SK-MEL-5 (cell line): ENCODE results near the gene ACHE. TPM values are rescaled to one million over a fixed set of nuclear protein-coding genes. Genes with fewer than 3 reads are reported as not detected.
"Not testable (repeated sequence)": the region's sequence is repeated elsewhere in the genome, so short reads cannot be mapped to it uniquely, and the experiment has no call there.

Experiments used
- DNase-seq: peaks from one replicate; pipeline ENCODE4 v3.0.0-alpha.2; 2016; ENCODE audit warnings: low read depth, low spot score
- in situ Hi-C: cut with HindIII; loops from 2 replicates; pipeline ENCODE4 v1.10.0; 2016; ENCODE audit warnings: low sequenced_read_pairs, high pct_unique_total_duplicates, low pct_unique_long_range_greater_than_20kb
- polyA plus RNA-seq, 2 experiments: library from polyadenylated mRNA; depleted of rRNA; stranded (reverse); fragments of >200 nt; gene quantifications; 2 replicates each; pipeline ENCODE4 v1.2.3, GENCODE V29; 2015
- total RNA-seq: library from RNA; depleted of rRNA; stranded (reverse); fragments of >200 nt; shearing (Covaris generic); gene quantifications from 2 replicates; pipeline ENCODE4 v1.2.3, GENCODE V29; 2014; rRNA removed

The ACHE gene
- 1.5 and 1.8 TPM in 2 replicates for total RNA-seq
- 11.0 TPM in 2 replicates for polyA plus RNA-seq (2015; cell fraction: cytosol; rRNA removed)
- 23.2 and 32.6 TPM in 2 replicates for polyA plus RNA-seq (2015; cell fraction: nucleus; rRNA removed)

DNA sequence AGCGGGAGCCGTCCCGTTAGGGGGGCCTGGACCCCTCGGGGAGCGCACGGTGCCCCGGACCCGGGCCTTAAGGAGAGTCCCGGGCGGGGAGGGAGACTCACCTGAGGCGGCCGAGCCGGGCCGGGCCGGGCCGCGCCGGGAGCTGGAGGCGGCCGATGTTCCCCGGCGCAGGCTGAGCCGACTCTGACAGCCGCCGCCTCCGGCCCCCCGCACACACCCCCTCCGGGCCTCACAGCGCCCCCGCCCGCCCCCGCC, at the start of gene ACHE:
Gene ACHE, minus strand, starts transcription at position 188 of the 255 bp plus-strand sequence. CDS start 1,656 bp downstream, outside the sequence.
- in situ Hi-C loops, result no loop called here
- no peak for DNase-seq

DNA sequence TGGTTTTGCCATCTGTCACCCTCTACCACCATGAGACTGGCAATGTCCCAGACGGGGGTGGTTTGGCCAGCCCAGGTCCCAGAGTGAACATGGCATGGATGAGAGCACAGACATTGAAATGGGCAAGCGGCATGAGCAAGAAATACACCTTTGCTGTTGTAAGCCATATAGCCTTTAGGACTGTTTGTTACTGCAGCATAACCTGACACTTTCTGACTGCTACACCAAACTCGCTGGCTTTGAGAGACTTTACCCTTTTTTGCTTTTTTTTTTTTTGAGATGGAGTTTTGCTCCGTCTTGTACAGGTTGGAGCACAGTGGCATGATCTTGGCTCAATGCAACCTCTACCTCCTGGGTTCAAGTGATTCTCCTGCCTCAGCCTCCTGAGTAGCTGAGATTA, 48.5 kb upstream of the ACHE start:
- no peak for DNase-seq
- in situ Hi-C loops, result no loop called here

GRCh38 chr7:100943693-100944092, 48.0 kb upstream of the ACHE start:
- in situ Hi-C loops, result no loop called here
- DNase-seq, result no peak

DNA sequence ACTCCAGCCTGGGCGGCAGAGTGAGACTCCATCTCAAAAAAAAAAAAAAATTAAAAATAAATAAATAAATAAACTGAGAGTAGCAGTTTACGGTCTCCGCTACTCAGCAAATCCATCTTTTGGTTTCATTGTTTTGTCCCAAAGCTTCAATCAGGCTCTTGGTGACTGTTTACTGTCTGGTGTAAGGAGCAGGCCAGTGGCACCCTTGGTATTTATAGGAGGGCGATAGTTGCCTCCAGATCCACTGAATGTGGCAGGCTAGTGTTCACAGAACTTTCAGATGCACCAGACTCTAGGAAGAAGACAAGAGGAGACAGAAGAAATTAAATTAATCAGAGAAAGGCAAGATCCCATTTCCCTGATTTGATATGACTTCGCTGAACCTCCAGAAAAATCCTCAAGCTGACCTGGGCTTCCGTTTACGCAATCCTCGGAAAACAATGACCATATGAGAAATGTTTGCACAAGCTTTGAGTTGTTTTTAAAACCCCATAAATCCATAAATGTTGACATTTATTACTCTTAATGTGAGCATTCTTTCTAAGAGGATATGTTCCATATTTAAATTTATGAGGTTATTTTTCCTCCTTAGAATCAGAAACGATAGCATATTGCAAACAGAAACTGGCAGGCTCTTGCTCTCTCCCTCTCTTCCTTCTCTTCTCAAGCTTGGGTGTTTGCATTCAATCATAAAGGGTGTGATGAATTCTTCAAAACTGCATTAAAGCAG, 46.5 kb upstream of the ACHE start:
- no peak for DNase-seq
- in situ Hi-C loops, result no loop called here

GRCh38 chr7:100936167-100936566, 40.5 kb upstream of the ACHE start:
- DNase-seq, in situ Hi-C loops: not testable (repeated sequence)

GRCh38 chr7:100935381-100935780, 39.7 kb upstream of the ACHE start:
- in situ Hi-C loops, DNase-seq: not testable (repeated sequence)

- peak; percentile 28 for DNase-seq
- in situ Hi-C loops, result no loop called here
These were observed 38.0 kb upstream of the ACHE start for GRCh38 chr7:100933734-100934133.

- no peak for DNase-seq
- in situ Hi-C loops, result no loop called here
These were observed 34.1 kb upstream of the ACHE start for GRCh38 chr7:100929808-100930174.

- in situ Hi-C loops, DNase-seq: not testable (repeated sequence)
These were observed 27.9 kb upstream of the ACHE start for GRCh38 chr7:100923616-100924015.

GRCh38 chr7:100921039-100921438, 25.4 kb upstream of the ACHE start:
- no peak for DNase-seq
- in situ Hi-C loops, result no loop called here

DNA sequence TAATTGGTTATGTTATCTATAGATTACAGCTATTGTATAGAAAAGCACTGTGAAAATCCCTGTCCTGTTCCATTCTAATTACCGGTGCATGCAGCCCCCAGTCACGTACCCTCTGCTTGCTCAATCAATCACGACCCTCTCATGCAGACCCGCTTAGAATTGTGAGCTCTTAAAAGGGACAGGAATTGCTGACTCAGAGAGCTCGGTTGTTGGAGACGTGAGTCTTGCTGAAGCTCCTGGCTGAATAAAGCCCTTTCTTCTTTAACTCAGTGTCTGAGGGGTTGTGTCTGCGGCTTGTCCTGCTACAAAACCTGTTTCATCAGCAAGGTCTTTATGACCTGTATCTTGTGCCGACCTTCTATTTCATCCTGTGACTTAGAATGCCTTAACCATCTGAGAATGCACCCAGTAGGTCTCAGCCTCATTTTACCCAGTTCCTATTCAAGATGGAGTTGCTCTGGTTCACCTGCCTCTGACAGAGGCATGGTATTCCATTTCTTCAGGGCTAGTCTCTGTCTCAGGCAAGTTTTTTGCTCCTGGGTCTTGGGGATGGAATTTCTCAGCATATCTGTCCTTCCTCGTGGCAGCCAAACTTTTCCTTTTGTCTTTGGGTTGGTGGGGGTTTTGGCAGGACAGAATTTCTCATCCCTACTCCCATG, 24.2 kb upstream of the ACHE start:
- DNase-seq, in situ Hi-C loops: not testable (repeated sequence)

DNA sequence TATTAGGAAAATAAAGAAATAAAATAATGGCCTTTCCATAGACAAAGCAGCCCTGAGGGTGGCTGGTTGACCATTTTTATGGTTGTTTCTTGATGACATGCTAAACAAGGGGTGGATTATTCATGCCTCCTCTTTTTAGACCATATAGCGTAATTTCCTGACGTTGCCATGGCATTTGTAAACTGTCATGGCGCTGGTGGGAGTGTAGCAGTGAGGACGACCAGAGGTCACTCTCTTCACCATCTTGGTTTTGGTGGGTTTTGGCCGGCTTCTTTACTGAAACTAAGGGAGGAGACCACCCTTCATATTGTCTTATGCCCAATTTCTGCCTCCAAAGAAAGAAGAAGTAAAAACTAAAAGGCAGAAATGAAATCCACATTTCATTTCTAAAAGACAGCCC, 23.6 kb upstream of the ACHE start:
- in situ Hi-C loops, DNase-seq: not testable (repeated sequence)

GRCh38 chr7:100914879-100915447, 19.3 kb upstream of the ACHE start:
- DNase-seq, result no peak
- in situ Hi-C loops, result no loop called here

GRCh38 chr7:100914208-100914878, 18.7 kb upstream of the ACHE start:
- DNase-seq, result no peak
- in situ Hi-C loops, result no loop called here

DNA sequence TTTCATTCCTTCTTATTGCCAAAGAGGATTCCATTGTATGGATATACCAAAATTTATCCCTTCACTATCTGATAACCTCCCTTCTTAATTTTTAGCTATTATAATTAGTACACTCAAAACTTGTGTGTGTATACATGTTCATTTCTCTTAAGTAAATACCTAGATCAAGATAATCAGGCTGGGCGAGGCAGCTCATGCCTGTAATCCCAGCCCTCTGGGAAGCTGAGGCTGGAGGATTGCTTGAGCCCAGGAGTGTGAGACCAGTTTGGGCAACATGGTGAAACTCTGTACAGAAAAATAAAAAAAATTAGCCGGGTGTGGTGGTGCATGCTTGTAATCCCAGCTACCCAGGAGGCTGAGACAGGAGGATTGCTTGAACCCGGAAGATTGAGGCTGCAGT, 15.8 kb upstream of the ACHE start:
- no peak for DNase-seq
- in situ Hi-C loops, result no loop called here

DNA sequence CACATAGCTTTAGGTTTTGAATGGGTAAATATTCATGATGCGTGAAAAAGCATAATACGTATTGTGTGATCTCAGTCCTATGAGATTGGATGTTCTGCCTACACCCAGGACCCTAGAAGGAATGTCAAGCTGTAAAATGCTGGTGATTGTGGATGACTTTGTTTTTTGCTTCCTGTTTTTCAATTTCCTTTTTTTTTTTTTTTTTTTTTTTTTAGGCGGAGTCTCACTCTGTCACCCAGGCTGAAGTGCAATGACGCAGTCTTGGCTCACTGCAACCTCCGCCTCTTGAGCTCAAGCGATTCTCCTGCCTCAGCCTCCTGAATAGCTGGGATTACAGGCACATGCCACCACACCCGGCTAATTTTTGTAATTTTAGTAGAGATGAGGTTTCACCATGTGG, 14.8 kb upstream of the ACHE start:
- in situ Hi-C loops, DNase-seq: not testable (repeated sequence)

GRCh38 chr7:100908512-100908911, 12.8 kb upstream of the ACHE start:
- in situ Hi-C loops, result no loop called here

GRCh38 chr7:100902638-100903037, 7.0 kb upstream of the ACHE start:
- in situ Hi-C loops, result no loop called here
- DNase-seq, result no peak

More at GRCh38 chr7:100908512-100908911, 12.8 kb upstream of the ACHE start:
- no peak for DNase-seq
